CD14-positive monocyte (primary cell): ENCODE results near the gene RYR2. TPM values are rescaled to one million over a fixed set of nuclear protein-coding genes. Genes with fewer than 3 reads are reported as not detected.

Experiments
- DNase-seq, 3 donors: peaks; one replicate each; pipeline ENCODE4 v3.0.0-alpha.2; 2011 to 2022
- H2AFZ ChIP-seq: 2 replicates; pipeline ENCODE4 v1.6.0; 2012; ENCODE audit warnings: mild to moderate bottlenecking, low read depth, low read length, inconsistent platforms; ENCODE audit not compliant: insufficient read depth, poor library complexity, severe bottlenecking
- H3K27ac ChIP-seq, 2 donors: 1 replicate in 1 of 2; 2 replicates in 1 of 2; pipeline ENCODE4 v1.5.1; 2012 to 2013; ENCODE audit warnings: low read length in 2 of 2, control low read depth in 1 of 2, inconsistent platforms in 1 of 2, low read depth in 1 of 2, mild to moderate bottlenecking in 1 of 2
- H3K27me3 ChIP-seq, 2 donors: one replicate each; pipeline versions ENCODE4 v1.6.0 to v1.6.1; 2011 to 2013; ENCODE audit warnings: low read length in 2 of 2; ENCODE audit not compliant: control insufficient read depth in 2 of 2, insufficient read depth in 2 of 2
- H3K36me3 ChIP-seq, 2 donors: replicated peaks in 1 of 2; 1 replicate in 1 of 2; 2 replicates in 1 of 2; pipeline versions ENCODE4 v1.5.1 to v1.6.1; 2012 to 2013; ENCODE audit warnings: low read length in 2 of 2, control low read depth in 1 of 2, inconsistent platforms in 1 of 2, mild to moderate bottlenecking in 1 of 2; ENCODE audit not compliant: insufficient read depth in 2 of 2, control insufficient read depth in 1 of 2
- H3K4me1 ChIP-seq, 2 donors: 1 replicate in 1 of 2; 2 replicates in 1 of 2; pipeline versions ENCODE4 v1.5.1 to v1.6.1; 2012 to 2013; ENCODE audit warnings: low read length in 2 of 2, control low read depth in 1 of 2, inconsistent platforms in 1 of 2, mild to moderate bottlenecking in 1 of 2, moderate library complexity in 1 of 2; ENCODE audit not compliant: insufficient read depth in 2 of 2, control insufficient read depth in 1 of 2
- H3K4me2 ChIP-seq: replicated peaks from 2 replicates; pipeline ENCODE3; 2012; ENCODE audit warnings: low read length, moderate library complexity, mild to moderate bottlenecking; ENCODE audit not compliant: poor library complexity, severe bottlenecking; ENCODE audit errors: extremely low read depth
- H3K4me3 ChIP-seq, 3 experiments: fragments of 200-600 bp in 1 of 3; sonication (generic) in 1 of 3; replicated peaks in 1 of 3; 1 replicate in 2 of 3; 2 replicates in 1 of 3; pipeline ENCODE4 v1.5.1; 2011 to 2013; ENCODE audit warnings: low read length in 3 of 3, mild to moderate bottlenecking in 3 of 3, control low read depth in 2 of 3, low read depth in 2 of 3, inconsistent platforms in 1 of 3, moderate library complexity in 1 of 3
- H3K79me2 ChIP-seq: 2 replicates; pipeline ENCODE4 v1.6.0; 2012; ENCODE audit warnings: mild to moderate bottlenecking, control low read depth, inconsistent platforms, low read length, moderate library complexity; ENCODE audit not compliant: insufficient read depth
- H3K9ac ChIP-seq: 2 replicates; pipeline ENCODE4 v1.6.0; 2017; ENCODE audit warnings: low read length, mild to moderate bottlenecking; ENCODE audit not compliant: insufficient read depth, poor library complexity, severe bottlenecking
- H3K9me3 ChIP-seq, 2 donors: replicated peaks in 1 of 2; 1 replicate in 1 of 2; 2 replicates in 1 of 2; pipeline versions ENCODE4 v1.5.1 to v1.6.1; 2012 to 2013; ENCODE audit warnings: low read length in 2 of 2, control low read depth in 1 of 2; ENCODE audit not compliant: control insufficient read depth in 1 of 2, insufficient read depth in 1 of 2
- H4K20me1 ChIP-seq: 2 replicates; pipeline ENCODE4 v1.6.0; 2012; ENCODE audit warnings: mild to moderate bottlenecking, low read length, control low read depth, moderate library complexity; ENCODE audit not compliant: insufficient read depth
- H3K27ac Mint-ChIP-seq, 7 donors: one replicate each; pipeline ENCODE4 v1.8.0; 2020; ENCODE audit warnings: mild to moderate bottlenecking in 7 of 7, mixed read lengths in 7 of 7, moderate library complexity in 6 of 7, inconsistent platforms in 2 of 7
- H3K27me3 Mint-ChIP-seq, 3 donors: one replicate each; pipeline ENCODE4 v1.8.0; 2021 to 2022; ENCODE audit warnings: low read depth in 3 of 3, mild to moderate bottlenecking in 3 of 3, mixed read lengths in 3 of 3, moderate library complexity in 3 of 3, inconsistent platforms in 1 of 3
- H3K36me3 Mint-ChIP-seq, 2 donors: one replicate each; pipeline ENCODE4 v1.8.0; 2020; ENCODE audit warnings: mixed read lengths in 2 of 2, inconsistent platforms in 1 of 2, mild to moderate bottlenecking in 1 of 2
- H3K4me1 Mint-ChIP-seq: one replicate; pipeline ENCODE4 v1.8.0; 2020; ENCODE audit warnings: mild to moderate bottlenecking, mixed read lengths
- H3K4me3 Mint-ChIP-seq, 2 donors: one replicate each; pipeline ENCODE4 v1.8.0; 2020; ENCODE audit warnings: mild to moderate bottlenecking in 2 of 2, mixed read lengths in 2 of 2, moderate library complexity in 1 of 2
- H3K9me3 Mint-ChIP-seq, 7 donors: one replicate each; pipeline ENCODE4 v1.8.0; 2020 to 2022; ENCODE audit warnings: mixed read lengths in 7 of 7, mild to moderate bottlenecking in 6 of 7, moderate library complexity in 6 of 7, inconsistent platforms in 2 of 7
- CTCF ChIP-seq: fragments of 200-600 bp; IDR thresholded peaks from one replicate; pipeline ENCODE4 v1.8.0; 2022; ENCODE audit warnings: antibody characterized with exemption, mild to moderate bottlenecking
- WGBS: methylation state at CpG from one replicate; pipeline ENCODE4 v1.1.5; 2013; ENCODE audit warnings: missing lambda C conversion rate; ENCODE audit not compliant: insufficient coverage; 5-methylcytosine and 5-hydroxymethylcytosine counted together
- intact Hi-C, 2 donors: fragments of 100-400 bp; cut with micrococcal nuclease; formaldehyde crosslinking; loops; one replicate each; pipeline versions ENCODE4 v1.15.0 to v1.15.1; 2023
- polyA plus RNA-seq, 3 donors: library from polyadenylated mRNA; depleted of rRNA in 1 of 3; unstranded in 2 of 3; stranded (reverse) in 1 of 3; fragments of 300-500 nt in 2 of 3; fragments of >200 nt in 1 of 3; fragmentation: Illumina TruSeq in 2 of 3; gene quantifications; 1 replicate in 2 of 3; 2 replicates in 1 of 3; pipeline ENCODE4 v1.2.3, GENCODE V29; 2012 to 2021

Gene RYR2
- polyA plus RNA-seq, 3 donors, result not detected

GRCh38 chr1:237525102-237525501 is 483.1 kb downstream of the RYR2 start:
- H3K36me3 Mint-ChIP-seq, result no peaks in the 10 kb centered on the region
- no peak overlapping the region for H3K9ac ChIP-seq
- no peak for TF ChIP-seq CTCF
- intact Hi-C loops, result no loop called here
- H4K20me1 ChIP-seq, result no peaks in the 10 kb centered on the region
- no peak overlapping the region for H2AFZ ChIP-seq
- DNase-seq, result no peak
- H3K4me2 ChIP-seq, result no peak overlapping the region
- H3K4me3 Mint-ChIP-seq, result no peak overlapping the region
- no peaks in the 10 kb centered on the region for H3K36me3 ChIP-seq
- WGBS, result 86% methylated on average over 3 of the region's 3 CpGs
- peaks cover 0 to 19% (median 2%) of the 10 kb centered on the region in 7 donors for H3K9me3 Mint-ChIP-seq
- no peaks in the 10 kb centered on the region for H3K27me3 Mint-ChIP-seq
- H3K4me1 Mint-ChIP-seq, result no peaks in the 10 kb centered on the region
- H3K27ac ChIP-seq, result no peak overlapping the region
- H3K79me2 ChIP-seq, result no peaks in the 10 kb centered on the region
- no peak overlapping the region for H3K4me3 ChIP-seq
- H3K9me3 ChIP-seq, result peaks cover 0 to 10% of the 10 kb centered on the region in 2 donors
- H3K27me3 ChIP-seq, result no peaks in the 10 kb centered on the region
- no peak overlapping the region for H3K27ac Mint-ChIP-seq
- H3K4me1 ChIP-seq, result no peaks in the 10 kb centered on the region

GRCh38 chr1:237527761-237528160 is 485.8 kb downstream of the RYR2 start:
- Histone ChIP-seq H3K9me3 (peaks cover 0 to 8% of the 10 kb centered on the region in 2 donors), H3K4me1 (no peaks in the 10 kb centered on the region), H2AFZ (no peak overlapping the region), H3K36me3 (no peaks in the 10 kb centered on the region), H3K4me2 (no peak overlapping the region), H3K27me3 (no peaks in the 10 kb centered on the region), H3K27ac (no peak overlapping the region), H3K4me3 (no peak overlapping the region), H4K20me1 (no peaks in the 10 kb centered on the region), H3K79me2 (no peaks in the 10 kb centered on the region), H3K9ac (no peak overlapping the region)
- TF ChIP-seq CTCF, result no peak
- no peaks in the 10 kb centered on the region for H3K36me3 Mint-ChIP-seq
- H3K4me3 Mint-ChIP-seq, result no peak overlapping the region
- H3K9me3 Mint-ChIP-seq, result peaks cover 0 to 17% (median 4%) of the 10 kb centered on the region in 7 donors
- WGBS, result no CpG with 5 or more reads among the region's 4 CpGs
- intact Hi-C loops, result no loop called here
- DNase-seq, result no peak
- no peaks in the 10 kb centered on the region for H3K4me1 Mint-ChIP-seq
- no peaks in the 10 kb centered on the region for H3K27me3 Mint-ChIP-seq
- H3K27ac Mint-ChIP-seq, result no peak overlapping the region
